Measurements from ENCODE around the gene VPS33B.

The VPS33B gene

DNA sequence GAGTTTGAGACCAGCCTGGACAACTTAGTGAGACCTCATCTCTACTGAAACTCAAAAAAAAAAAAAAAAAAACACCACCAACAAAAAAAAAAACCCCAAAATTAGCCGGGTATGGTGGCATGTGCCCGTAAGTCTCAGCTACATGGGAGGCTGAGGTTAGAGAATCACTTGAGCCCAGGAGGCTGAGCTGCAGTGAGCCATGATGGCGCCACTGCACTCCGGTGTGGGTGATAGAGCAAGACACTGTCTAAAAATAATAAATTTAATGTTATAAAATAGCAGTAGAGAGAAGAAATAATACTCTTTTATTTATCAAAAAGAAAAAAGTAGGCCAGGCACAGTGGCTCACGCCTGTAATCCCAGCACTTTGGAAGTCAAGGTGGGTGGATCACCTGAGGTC is 50.3 kb downstream of the VPS33B start:
- DNase-seq = no peak

GRCh38 chr15:90970274-90970673 is 52.1 kb downstream of the VPS33B start:
- DNase-seq = no peak

DNA sequence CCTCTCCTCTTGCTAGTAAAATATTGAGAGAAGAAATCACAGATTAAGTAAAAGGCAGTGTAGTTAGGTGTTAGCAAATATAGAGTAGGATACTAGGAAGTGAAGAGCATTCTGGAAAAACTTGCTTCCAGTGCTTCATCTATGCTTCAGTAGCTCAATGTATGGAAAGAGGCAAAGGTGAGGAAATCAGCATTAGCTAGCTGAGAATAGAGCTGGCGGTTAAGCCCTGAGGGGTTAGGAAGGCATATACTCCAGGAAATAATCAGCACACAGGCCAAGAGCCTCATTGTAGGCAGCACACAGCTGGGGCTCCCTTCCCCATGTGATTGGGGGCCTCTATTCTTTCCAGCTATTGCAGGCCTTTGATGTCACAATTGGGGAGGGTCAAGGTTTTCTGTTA is 54.0 kb downstream of the VPS33B start:
- no peak for DNase-seq

DNA sequence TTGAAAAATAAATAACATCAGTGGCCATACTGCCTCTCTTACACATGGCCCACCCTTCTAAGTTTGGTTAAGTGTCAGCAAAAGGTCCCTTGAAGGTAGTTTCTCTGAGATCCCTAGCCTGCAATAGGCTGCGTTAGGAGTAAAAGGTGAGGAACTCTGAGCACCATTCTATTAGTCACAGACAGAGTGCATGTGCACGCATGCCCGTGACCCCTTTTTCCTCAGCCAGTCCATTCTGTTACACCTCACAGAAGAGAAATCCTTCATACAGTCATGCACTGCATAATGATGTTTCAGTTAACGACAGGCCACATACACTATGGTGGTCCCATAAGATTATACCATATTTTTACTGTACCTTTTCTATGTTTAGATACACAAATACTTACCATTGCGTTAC is 55.2 kb downstream of the VPS33B start:
- DNase-seq = no peak

GRCh38 chr15:90966262-90966661 is 56.1 kb downstream of the VPS33B start:
- no peak for DNase-seq

GRCh38 chr15:90962021-90962420 is 60.4 kb downstream of the VPS33B start:
- DNase-seq = no peak

GRCh38 chr15:90960298-90961091 is 61.9 kb downstream of the VPS33B start:
- DNase-seq = no peak

DNA sequence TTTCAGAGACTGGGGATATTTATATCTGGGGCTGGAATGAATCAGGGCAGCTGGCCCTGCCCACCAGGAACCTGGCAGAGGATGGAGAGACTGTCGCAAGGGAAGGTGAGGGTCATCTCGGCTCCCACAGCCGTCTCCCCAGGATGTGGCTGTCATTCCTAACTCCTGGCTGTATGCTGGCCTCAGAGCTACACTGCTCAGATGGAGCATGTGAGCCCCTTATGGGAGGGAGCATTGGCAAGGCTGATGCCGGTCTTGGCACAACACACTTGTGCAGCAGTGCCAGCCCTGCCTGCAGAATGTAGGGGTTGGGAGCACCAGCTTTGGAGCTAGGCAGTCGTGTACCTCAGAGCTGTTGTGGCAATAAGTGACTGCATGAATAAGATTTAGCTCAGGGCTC is 62.5 kb downstream of the VPS33B start:
- DNase-seq = no peak

DNA sequence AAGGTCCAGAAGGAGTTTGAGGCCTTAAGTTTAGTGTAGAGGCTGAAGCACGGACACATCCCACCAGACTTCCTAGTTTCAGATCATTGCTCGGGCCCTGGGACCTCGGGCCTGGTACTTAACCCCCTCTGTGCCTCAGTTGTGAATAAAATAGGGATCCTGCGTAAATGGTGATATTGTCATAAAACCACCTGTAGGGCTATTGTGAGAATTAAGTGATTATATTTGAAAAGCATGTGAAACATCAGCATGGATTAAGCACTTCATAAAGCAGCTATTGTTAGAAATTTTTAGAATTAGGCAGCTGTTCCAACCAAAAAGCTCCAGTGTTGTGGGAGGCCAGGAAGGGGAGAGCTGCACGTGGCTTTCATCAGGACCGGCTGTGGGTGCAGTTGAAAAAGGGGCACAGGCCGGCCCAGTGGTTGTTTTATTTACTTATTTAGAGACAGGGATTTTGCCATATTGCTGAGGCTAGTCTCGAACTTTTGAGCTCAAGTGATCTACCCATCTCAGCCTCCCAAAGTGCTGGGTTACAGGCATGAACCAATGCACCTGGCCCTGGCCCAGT is 63.3 kb downstream of the VPS33B start:
- no peak for DNase-seq

DNA sequence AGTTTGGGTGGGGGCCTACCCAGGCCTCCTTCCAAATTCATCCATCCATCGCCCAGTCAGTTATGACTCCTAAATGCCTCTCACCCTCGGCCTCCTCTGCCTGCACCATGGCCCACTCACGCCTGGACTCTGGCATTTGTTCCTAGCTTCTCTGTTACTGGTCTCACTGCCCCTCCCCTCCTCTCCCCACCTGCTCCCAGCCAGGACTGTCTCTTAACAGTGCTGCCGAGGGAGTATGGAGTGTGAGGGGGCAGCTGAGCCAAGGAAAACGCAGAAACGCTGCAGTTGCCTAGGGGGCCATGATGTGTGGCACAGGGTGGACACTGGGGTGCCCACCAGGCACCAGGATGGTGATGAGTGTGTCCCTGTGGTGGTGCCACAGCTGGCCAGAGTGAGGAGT is 64.6 kb downstream of the VPS33B start:
- DNase-seq = no peak

DNA sequence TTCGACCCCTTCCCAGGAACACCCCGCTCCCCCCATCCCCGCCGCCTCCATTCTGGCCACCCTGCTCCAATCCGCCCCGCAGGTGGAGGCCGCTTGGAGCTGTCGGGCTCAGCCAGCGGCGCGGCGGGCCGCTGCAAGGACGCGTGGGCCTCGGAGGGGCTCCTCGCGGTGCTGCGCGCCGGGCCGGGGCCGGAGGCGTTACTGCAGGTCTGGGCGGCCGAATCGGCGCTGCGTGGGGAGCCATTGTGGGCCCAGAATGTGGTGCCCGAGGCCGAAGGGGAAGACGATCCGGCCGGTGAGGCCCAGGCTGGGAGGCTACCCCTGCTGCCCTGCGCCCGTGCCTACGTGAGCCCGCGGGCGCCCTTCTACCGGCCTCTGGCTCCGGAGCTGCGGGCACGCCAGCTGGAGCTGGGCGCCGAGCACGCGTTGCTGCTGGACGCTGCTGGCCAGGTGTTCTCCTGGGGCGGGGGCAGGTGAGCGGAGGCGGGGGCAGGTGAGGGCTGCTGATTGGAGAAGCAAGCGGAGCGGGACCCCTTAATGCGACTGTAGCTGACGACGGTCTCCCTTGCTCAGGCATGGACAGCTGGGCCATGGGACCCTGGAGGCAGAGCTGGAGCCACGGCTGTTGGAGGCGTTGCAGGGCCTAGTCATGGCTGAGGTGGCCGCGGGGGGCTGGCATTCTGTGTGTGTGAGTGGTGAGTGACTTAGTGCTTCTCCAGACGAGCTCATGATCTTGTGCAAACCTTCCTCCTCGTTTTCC is 65.2 kb downstream of the VPS33B start:
- no peak for DNase-seq

DNA sequence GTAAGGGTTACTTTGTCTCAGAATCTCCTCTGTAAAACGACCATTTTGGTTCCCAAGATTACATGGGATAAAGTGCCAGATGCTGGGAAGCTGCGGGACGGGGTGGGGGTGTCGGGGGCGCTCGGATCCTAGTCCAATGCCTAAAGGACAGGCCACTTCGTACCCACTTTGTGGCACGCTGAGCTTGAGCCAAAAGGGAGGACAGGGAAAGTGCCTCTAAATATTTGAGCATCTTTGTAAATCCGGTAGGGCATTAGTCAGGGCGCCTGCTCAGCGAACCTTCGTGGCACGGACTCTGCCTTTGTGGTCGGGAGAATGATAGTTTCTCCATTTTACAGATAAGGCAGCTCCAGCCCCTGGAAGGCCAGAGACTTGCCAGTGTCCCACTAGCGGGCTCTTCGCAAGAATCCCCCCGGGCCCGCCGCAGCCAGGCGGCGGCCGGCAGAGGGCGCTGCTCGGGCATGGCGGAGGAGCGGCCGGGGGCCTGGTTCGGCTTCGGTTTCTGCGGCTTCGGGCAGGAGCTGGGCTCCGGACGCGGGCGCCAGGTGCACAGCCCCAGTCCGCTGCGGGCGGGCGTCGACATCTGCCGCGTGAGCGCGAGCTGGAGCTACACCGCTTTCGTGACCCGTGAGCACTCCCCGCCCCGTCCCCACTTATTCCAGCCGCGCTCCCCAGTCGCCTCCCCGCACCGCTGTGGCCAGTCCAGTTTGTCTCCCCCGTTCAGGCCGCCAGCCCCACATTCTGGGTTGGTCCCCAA is 65.9 kb downstream of the VPS33B start:
- peak; percentile 62 for DNase-seq

DNA sequence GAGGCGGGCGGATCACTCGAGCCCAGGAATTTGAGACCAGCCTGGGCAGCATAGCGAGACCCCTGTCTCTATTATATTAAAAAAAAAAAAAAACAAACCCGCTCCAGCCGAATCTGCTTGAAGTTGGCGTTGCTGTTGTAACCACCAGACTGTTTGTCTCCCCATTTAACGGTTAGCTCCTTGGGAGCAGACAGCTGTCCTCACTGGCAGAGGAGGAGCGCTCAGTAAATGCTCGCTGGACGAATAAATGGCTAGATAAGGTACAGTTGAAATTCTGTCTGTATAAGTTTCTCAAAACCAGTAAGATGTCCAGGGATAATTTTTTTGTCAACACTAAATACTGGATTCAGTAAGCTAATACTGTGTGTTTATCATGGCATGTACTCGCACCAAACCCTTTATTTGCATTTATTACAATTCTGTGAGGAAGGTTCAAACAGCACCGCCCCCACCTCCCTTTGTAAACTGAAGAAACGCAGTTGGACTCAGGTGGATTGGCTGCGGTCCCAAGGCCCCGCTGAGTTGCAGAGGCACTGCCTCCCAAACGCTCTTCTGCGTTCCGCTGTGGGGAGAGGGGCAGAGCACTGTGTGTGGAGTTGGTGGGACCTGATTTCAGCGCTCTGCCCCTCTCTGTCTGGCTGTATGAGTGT is 66.6 kb downstream of the VPS33B start:
- no peak for DNase-seq

DNA sequence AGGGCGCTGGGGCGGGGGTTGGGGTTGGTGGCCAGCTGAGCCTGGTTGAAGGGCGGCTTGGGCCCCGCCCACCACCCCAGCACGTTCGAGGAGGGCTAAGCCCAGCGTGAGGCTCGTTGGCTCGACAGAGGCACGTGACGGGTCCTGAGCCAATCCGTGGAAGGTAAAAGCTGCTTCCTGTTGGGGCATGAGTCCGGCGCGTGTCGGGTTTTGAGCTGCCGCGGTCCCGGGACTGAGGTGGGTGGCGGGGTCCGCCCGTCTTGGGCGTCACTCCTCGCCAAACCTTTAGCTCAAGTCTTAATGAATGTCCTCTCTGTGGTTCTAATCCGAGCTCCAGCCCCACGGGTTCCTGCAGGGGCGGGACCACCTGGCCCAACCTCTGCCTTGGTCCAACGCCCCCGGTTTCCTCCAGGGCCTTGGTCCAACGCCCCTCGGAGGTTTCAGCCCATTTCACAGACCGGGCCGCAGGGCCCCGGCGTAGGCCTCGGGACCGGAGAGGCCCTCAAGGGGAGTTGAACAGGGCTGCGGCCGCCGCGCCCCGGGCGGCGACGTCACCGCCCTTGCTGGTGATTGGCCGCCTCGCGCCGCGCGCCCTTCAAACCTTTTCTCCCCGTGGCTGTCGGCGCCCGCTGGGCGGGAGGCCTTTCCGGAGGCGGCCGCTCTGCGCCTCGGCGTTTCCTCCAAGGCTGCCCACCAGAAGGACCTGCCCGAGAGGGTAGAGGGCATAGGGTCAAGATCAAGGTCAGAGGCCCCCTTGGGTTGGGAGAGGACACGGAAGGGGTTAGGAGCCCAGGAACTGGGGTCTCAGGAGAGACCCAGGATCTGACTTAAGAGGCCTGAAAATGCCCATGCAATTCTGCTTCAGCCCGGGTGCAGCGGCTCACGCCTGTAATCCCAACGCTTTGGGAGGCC is 67.4 kb downstream of the VPS33B start, which contains the start of gene RCCD1:
Gene RCCD1, plus strand, starts transcription at position 173 of the 912 bp plus-strand sequence. CDS start 1,851 bp downstream, outside the sequence.
- DNase-seq = peak; percentile 91

DNA sequence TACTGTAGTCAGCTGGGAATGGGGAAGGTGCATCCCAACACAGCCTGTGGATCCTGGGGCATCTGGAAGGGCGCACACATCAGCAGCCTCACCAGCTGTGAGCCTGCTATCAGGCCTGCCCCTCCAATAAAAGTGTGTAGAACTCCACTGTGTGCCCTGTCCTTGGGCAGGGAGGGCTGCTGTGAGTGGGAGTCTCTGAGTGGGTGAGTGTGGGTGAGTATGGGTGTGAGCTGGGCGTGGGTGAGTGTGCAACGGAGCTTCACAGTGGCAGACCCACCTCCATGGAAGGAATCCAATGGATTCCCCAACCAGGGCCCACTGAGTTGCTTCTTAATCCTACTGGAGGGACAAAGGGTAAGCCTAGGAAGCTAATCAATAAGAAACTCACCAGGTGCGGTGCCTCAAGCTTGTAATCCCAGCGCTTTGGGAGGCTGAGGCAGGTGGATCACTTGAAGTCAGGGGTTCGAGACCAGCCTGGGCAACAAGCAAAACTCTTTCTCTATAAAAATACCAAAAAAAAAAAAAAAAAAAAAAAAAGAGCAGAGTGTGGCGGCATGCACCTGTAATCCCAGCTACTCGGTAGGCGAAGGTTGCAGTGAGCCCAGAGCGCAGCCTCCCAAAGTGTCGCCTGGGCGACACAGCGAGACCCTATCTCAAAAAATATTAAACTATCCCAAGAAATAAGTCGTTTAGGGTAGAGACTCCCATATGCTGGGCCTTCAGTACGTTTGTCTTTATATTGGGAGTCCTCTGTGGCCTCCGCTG is 68.3 kb downstream of the VPS33B start:
- DNase-seq = no peak

DNA sequence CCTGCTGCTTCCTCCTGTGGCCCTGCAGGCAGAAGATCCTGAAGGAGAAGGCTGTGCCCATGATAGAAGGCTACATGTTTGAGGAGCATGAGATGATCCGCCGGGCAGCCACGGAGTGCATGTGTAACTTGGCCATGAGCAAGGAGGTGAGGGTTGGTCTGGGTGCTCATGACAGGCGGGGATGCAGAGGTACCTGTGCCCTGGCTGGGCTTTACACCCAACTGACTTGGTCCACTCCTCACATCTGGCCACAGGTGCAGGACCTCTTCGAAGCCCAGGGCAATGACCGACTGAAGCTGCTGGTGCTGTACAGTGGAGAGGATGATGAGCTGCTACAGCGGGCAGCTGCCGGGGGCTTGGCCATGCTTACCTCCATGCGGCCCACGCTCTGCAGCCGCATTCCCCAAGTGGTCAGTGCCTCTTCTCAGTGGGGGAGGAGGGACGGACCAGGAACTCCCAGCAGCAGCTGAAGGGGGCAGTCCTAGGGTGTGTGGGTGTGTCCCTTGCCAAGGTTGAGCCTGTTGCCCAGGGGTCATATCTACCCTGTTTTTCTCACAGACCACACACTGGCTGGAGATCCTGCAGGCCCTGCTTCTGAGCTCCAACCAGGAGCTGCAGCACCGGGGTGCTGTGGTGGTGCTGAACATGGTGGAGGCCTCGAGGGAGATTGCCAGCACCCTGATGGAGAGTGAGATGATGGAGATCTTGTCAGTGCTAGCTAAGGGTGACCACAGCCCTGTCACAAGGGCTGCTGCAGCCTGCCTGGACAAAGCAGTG is 69.3 kb downstream of the VPS33B start:
- no peak for DNase-seq

DNA sequence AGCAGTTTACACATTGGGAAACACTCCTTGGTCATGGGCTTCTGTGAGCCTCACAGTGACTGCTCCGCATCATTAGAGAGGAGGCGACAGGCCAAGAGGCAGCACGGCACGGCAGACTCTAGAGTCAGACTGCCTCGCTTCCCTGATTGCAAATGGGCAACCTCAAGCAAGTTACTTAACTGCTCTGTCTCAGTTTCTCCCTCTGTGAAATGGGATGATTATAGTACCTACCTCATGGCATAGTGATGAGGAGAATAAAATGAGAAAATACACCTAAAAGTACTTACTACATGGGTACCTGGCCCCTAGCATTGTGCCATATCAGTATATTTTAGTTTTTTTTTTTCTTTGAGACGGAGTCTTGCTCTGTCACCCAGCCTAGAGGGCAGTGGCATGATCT is 71.7 kb downstream of the VPS33B start:
- DNase-seq = no peak

- no peak for DNase-seq
Measured at GRCh38 chr15:90949979-90950675, 72.3 kb downstream of the VPS33B start.
